ENCODE results near the gene DYNC1H1.

The DYNC1H1 gene

GRCh38 chr14:102092806-102093205 is 128.4 kb downstream of the DYNC1H1 start:
- DNase-seq (ENCODE audit: low read depth), result no peak

DNA sequence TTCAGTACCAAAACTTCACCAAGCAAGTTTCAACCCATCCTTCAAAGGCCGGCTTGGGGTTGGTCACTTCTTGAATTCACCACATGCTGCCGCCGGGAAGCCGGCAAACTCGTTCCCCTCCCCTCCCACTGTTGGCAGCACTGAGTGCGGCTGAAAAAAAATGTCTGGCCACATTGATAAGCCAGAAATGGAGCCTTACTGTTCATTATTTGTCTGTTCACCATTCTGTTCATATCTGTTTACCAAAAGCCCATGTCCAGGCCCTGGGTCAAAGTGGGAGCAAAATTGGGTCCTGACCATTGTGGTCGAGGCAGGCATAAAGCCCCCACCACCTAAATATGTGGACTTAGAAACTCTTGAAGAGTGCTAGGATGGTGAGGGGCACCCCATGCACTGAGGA is 129.7 kb downstream of the DYNC1H1 start:
- DNase-seq (ENCODE audit: low read depth), result no peak

GRCh38 chr14:102095231-102095870 is 131.0 kb downstream of the DYNC1H1 start:
- DNase-seq (ENCODE audit: low read depth), result no peak

GRCh38 chr14:102095871-102096568 is 131.6 kb downstream of the DYNC1H1 start:
- DNase-seq (ENCODE audit: low read depth), result no peak

GRCh38 chr14:102096569-102097188 is 132.3 kb downstream of the DYNC1H1 start:
- peak; percentile 63 for DNase-seq (ENCODE audit: low read depth)

- DNase-seq (ENCODE audit: low read depth), result no peak
Measured at GRCh38 chr14:102097441-102098135, 133.2 kb downstream of the DYNC1H1 start.

GRCh38 chr14:102103062-102103695 is 138.8 kb downstream of the DYNC1H1 start:
- no peak for DNase-seq (ENCODE audit: low read depth)

DNA sequence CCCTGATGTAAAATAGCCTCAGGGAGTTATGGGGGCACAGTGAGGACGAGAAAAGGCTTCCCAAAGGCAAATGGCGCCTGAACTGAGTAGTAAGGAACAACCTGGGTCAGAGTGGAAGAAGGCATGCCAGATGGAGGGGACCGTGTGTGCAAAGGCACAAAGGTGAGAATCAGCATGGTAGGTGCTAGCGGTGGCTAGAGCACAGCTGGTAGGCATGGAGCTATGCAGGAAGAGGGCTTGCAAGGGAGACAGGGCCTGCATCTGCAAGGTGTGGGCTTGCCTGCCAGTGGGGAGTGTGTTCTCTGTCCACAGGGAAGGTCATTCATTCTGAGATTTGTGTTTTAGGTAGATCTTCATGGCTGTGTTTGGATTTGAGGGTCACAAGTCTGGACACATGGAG is 141.0 kb downstream of the DYNC1H1 start:
- no peak for DNase-seq (ENCODE audit: low read depth)
